ENCODE data around the gene ATAD5. TPM values are rescaled to one million over a fixed set of nuclear protein-coding genes. Genes with fewer than 3 reads are reported as not detected.

Gene ATAD5
- total and polyA plus RNA-seq, 2 of the 13 experiments (the other 11 are each of a cell fraction or from before 2014, with no cell fraction given) = 1.8 to 10.7 TPM

DNA sequence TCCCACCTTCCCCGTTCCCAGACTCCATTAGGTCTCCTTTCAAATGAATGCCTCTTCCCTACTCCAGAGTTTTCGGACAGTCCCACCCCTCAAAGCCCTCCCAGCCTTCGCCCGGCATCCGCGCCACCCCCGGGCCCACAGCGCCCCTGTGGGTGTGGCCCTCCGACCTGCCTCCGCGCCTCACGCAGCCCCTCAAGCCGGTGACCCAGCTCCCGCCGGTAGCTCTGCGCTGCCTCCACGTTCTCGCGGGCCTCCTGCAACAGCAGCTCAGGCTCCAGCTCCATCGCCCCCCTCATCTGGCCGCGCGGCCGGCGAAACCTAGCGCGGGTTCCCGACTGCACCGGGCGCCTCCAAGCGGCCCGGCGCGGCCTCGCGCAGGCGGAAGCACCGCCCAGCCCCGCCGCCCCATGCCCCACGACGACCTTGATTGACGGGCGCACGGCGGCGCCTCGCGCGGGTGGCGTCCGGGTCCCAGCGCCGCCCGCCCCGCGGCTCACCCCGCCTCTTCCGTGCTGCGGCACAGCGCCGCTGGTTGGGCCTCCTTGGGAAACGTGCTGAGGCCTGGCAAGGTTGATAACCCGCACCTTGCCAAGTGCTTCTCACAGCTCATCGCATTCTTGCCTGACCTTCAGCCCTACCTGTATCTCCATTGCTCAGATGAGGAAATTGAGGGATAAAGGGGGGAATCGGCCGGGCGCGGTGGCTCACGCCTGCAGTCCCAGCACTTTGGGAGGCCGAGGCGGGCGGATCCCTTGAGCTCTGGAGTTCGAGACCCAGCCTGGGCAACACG is 7.2 kb upstream of the ATAD5 start, which contains the start of gene CRLF3 (continued):
- TF ChIP-seq ZNF7 (CRISPR knock-in tag; IDR thresholded peaks at IDR 0.05) (no peak), HHEX (CRISPR knock-in tag; IDR thresholded peaks at IDR 0.05) (no peak), NKX3-1 (CRISPR knock-in tag; IDR thresholded peaks at IDR 0.05) (no peak), ZEB1 (IDR thresholded peaks at IDR 0.05; ENCODE audit: insufficient replicate concordance, low read depth) (peak; percentile 5), ZNF235 (CRISPR knock-in tag; IDR thresholded peaks at IDR 0.05; ENCODE audit: borderline replicate concordance) (0 out of 2 replicates have a peak, but pooled peaks have one; percentile 26), ZNF446 (CRISPR knock-in tag; IDR thresholded peaks at IDR 0.05) (peak; percentile 56; the same call in 1 of the 2 replicates), ZNF343 (CRISPR knock-in tag; IDR thresholded peaks at IDR 0.05) (no peak; the same call in 1 of the 2 replicates), SUZ12 (IDR thresholded peaks at IDR 0.05; ENCODE audit: low read depth, low read length) (no peak), ZNF644 (CRISPR knock-in tag; IDR thresholded peaks at IDR 0.05; ENCODE audit: low read depth) (peak; percentile 31; the same call in 1 of the 2 replicates), PAX8 (CRISPR knock-in tag; IDR thresholded peaks at IDR 0.05; ENCODE audit: borderline replicate concordance) (0 out of 2 replicates have a peak, but pooled peaks have one; percentile 55), ZBTB8A (CRISPR knock-in tag; IDR thresholded peaks at IDR 0.05; ENCODE audit: borderline replicate concordance, low read depth) (no peak), HNRNPLL (IDR thresholded peaks at IDR 0.05; ENCODE audit: low read depth, low read length, poor library complexity, severe bottlenecking) (peak; percentile 77), ZFP36 (IDR thresholded peaks at IDR 0.05; ENCODE audit: borderline replicate concordance, low read depth, low read length, partially characterized antibody) (no peak), ZFX (CRISPR knock-in tag; IDR thresholded peaks at IDR 0.05; ENCODE audit: low read depth) (peak; percentile 98)
- TF ChIP-seq, protein P1, sequence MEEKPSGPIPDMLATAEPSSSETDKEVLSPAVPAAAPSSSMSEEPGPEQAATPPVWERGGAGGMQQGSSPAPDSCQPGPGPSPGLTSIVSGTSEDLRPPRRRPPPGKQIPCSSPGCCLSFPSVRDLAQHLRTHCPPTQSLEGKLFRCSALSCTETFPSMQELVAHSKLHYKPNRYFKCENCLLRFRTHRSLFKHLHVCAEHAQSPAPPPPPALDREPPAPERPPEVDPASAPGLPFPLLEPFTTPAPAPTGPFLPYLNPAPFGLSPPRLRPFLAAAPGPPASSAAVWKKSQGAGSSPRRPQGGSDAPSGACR (CRISPR knock-in tag; IDR thresholded peaks at IDR 0.05) = peak; percentile 80; the same call in 1 of the 2 replicates
- TF ChIP-seq, protein P2, sequence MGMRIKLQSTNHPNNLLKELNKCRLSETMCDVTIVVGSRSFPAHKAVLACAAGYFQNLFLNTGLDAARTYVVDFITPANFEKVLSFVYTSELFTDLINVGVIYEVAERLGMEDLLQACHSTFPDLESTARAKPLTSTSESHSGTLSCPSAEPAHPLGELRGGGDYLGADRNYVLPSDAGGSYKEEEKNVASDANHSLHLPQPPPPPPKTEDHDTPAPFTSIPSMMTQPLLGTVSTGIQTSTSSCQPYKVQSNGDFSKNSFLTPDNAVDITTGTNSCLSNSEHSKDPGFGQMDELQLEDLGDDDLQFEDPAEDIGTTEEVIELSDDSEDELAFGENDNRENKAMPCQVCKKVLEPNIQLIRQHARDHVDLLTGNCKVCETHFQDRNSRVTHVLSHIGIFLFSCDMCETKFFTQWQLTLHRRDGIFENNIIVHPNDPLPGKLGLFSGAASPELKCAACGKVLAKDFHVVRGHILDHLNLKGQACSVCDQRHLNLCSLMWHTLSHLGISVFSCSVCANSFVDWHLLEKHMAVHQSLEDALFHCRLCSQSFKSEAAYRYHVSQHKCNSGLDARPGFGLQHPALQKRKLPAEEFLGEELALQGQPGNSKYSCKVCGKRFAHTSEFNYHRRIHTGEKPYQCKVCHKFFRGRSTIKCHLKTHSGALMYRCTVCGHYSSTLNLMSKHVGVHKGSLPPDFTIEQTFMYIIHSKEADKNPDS (CRISPR knock-in tag; IDR thresholded peaks at IDR 0.05) = 0 out of 2 replicates have a peak, but pooled peaks have one; percentile 23
- TF ChIP-seq, protein P3, sequence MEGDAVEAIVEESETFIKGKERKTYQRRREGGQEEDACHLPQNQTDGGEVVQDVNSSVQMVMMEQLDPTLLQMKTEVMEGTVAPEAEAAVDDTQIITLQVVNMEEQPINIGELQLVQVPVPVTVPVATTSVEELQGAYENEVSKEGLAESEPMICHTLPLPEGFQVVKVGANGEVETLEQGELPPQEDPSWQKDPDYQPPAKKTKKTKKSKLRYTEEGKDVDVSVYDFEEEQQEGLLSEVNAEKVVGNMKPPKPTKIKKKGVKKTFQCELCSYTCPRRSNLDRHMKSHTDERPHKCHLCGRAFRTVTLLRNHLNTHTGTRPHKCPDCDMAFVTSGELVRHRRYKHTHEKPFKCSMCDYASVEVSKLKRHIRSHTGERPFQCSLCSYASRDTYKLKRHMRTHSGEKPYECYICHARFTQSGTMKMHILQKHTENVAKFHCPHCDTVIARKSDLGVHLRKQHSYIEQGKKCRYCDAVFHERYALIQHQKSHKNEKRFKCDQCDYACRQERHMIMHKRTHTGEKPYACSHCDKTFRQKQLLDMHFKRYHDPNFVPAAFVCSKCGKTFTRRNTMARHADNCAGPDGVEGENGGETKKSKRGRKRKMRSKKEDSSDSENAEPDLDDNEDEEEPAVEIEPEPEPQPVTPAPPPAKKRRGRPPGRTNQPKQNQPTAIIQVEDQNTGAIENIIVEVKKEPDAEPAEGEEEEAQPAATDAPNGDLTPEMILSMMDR (CRISPR knock-in tag; IDR thresholded peaks at IDR 0.05) = peak; percentile 73
- TF ChIP-seq, protein P4, sequence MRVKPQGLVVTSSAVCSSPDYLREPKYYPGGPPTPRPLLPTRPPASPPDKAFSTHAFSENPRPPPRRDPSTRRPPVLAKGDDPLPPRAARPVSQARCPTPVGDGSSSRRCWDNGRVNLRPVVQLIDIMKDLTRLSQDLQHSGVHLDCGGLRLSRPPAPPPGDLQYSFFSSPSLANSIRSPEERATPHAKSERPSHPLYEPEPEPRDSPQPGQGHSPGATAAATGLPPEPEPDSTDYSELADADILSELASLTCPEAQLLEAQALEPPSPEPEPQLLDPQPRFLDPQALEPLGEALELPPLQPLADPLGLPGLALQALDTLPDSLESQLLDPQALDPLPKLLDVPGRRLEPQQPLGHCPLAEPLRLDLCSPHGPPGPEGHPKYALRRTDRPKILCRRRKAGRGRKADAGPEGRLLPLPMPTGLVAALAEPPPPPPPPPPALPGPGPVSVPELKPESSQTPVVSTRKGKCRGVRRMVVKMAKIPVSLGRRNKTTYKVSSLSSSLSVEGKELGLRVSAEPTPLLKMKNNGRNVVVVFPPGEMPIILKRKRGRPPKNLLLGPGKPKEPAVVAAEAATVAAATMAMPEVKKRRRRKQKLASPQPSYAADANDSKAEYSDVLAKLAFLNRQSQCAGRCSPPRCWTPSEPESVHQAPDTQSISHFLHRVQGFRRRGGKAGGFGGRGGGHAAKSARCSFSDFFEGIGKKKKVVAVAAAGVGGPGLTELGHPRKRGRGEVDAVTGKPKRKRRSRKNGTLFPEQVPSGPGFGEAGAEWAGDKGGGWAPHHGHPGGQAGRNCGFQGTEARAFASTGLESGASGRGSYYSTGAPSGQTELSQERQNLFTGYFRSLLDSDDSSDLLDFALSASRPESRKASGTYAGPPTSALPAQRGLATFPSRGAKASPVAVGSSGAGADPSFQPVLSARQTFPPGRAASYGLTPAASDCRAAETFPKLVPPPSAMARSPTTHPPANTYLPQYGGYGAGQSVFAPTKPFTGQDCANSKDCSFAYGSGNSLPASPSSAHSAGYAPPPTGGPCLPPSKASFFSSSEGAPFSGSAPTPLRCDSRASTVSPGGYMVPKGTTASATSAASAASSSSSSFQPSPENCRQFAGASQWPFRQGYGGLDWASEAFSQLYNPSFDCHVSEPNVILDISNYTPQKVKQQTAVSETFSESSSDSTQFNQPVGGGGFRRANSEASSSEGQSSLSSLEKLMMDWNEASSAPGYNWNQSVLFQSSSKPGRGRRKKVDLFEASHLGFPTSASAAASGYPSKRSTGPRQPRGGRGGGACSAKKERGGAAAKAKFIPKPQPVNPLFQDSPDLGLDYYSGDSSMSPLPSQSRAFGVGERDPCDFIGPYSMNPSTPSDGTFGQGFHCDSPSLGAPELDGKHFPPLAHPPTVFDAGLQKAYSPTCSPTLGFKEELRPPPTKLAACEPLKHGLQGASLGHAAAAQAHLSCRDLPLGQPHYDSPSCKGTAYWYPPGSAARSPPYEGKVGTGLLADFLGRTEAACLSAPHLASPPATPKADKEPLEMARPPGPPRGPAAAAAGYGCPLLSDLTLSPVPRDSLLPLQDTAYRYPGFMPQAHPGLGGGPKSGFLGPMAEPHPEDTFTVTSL (CRISPR knock-in tag; IDR thresholded peaks at IDR 0.05; ENCODE audit: borderline replicate concordance) = no peak

Measured in HepG2 (cell line).